Measurements from ENCODE around the gene HSPA1L.
"Not testable (repeated sequence)": the region's sequence is repeated elsewhere in the genome, so short reads cannot be mapped to it uniquely, and the experiment has no call there.

HSPA1L gene

GRCh38 chr6:31815025-31815838, at the start of gene HSPA1L, which contains the start of gene HSPA1A:
HSPA1L (minus strand) TSS chr6:31815283; CDS start chr6:31811972, 3,311 bp downstream.
HSPA1A (plus strand) TSS chr6:31815543; CDS start chr6:31815757, 214 bp downstream.
- DNase-seq: peak; percentile 97
- in situ Hi-C loops (cut with MboI; ENCODE audit: low pct_unique_long_range_greater_than_20kb, low sequenced_read_pairs): no loop called here

DNA sequence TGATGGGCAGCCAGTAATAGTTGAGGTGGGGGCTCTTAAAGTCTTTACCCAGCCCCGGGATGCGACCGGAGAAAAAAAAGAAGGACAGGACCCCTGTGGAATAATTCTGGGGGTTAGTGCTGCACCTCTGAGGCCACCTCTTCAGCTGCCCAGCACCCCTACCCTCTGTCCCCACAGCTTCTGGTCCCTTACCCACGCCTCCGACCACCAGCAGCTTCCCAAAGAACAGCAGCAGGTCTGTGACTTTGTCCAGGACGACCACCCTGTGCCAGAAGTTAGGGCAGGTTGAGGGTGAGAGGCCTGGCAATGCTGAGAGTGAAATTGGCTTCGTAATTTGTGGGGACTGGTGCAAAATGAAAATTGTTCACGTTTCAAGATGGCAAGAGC, 49.7 kb upstream of the HSPA1L start:
- DNase-seq: no peak
- in situ Hi-C loops (cut with MboI; ENCODE audit: low pct_unique_long_range_greater_than_20kb, low sequenced_read_pairs): no loop called here

DNA sequence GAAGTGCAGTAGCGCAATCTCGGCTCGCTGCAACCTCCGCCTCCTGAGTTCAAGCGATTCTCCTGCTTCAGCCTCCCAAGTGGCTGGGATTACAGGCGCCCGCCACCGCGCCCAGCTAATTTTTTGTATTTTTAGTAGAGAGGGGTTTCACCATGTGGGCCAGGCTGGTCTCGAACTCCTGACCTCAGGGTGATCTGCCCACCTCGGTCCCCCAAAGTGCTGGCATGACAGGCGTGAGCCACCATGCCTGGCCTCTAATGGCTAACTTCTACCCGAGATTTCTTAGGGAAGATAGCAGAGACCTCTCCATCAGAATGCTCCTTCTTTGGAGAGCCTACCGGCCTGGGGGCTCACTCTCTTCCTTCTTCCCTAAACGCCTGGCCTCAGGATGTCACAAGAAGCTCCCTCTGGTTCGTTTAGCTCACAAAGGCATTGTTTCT, 49.1 kb upstream of the HSPA1L start:
- in situ Hi-C loops (cut with MboI; ENCODE audit: low pct_unique_long_range_greater_than_20kb, low sequenced_read_pairs): not testable (repeated sequence)

GRCh38 chr6:31862344-31863235, 47.5 kb upstream of the HSPA1L start, which contains the start of gene NEU1:
NEU1 (minus strand) TSS chr6:31862821; CDS start chr6:31862776, 45 bp downstream.
- DNase-seq: peak; percentile 100
- in situ Hi-C loops (cut with MboI; ENCODE audit: low pct_unique_long_range_greater_than_20kb, low sequenced_read_pairs): no loop called here

More for the DNA sequence above, 49.1 kb upstream of the HSPA1L start:
- DNase-seq: not testable (repeated sequence)

GRCh38 chr6:31861919-31862343, 46.8 kb upstream of the HSPA1L start:
- in situ Hi-C loops (cut with MboI; ENCODE audit: low pct_unique_long_range_greater_than_20kb, low sequenced_read_pairs): no loop called here
- DNase-seq: no peak

DNA sequence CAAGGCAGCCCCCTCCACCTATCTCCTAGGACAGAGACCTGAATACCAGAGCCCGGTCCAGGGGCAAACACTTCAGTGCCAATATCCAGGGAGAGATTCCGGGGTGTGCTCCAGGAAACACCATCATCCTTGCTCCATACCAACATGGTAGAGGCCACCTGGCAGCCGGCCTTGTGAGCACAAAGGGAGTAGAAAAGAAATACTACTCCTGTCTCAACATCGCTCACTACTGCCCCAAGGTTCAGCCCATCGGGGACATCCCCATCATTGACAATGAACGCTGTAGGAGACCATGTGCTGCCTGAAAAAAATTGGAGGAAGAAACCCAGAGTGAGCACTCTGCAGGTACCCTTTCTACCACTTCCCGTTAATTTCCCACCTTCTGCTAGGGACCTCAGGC, 46.1 kb upstream of the HSPA1L start:
- no peak for DNase-seq
- in situ Hi-C loops (cut with MboI; ENCODE audit: low pct_unique_long_range_greater_than_20kb, low sequenced_read_pairs): no loop called here

GRCh38 chr6:31860349-31860748, 45.3 kb upstream of the HSPA1L start:
- DNase-seq: no peak

GRCh38 chr6:31859923-31860322, 44.8 kb upstream of the HSPA1L start:
- in situ Hi-C loops (cut with MboI; ENCODE audit: low pct_unique_long_range_greater_than_20kb, low sequenced_read_pairs): no loop called here
- DNase-seq: no peak

More at GRCh38 chr6:31860349-31860748, 45.3 kb upstream of the HSPA1L start:
- in situ Hi-C loops (cut with MboI; ENCODE audit: low pct_unique_long_range_greater_than_20kb, low sequenced_read_pairs): no loop called here

GRCh38 chr6:31858707-31859106, 43.6 kb upstream of the HSPA1L start:
- in situ Hi-C loops (cut with MboI; ENCODE audit: low pct_unique_long_range_greater_than_20kb, low sequenced_read_pairs): no loop called here
- DNase-seq: no peak

GRCh38 chr6:31857774-31858173, 42.7 kb upstream of the HSPA1L start:
- in situ Hi-C loops (cut with MboI; ENCODE audit: low pct_unique_long_range_greater_than_20kb, low sequenced_read_pairs): not testable (repeated sequence)

GRCh38 chr6:31851980-31852718, 37.1 kb upstream of the HSPA1L start:
- DNase-seq; in situ Hi-C loops (cut with MboI; ENCODE audit: low pct_unique_long_range_greater_than_20kb, low sequenced_read_pairs): not testable (repeated sequence)

More at GRCh38 chr6:31857774-31858173, 42.7 kb upstream of the HSPA1L start:
- not testable (repeated sequence) for DNase-seq

GRCh38 chr6:31851485-31851832, 36.4 kb upstream of the HSPA1L start:
- in situ Hi-C loops (cut with MboI; ENCODE audit: low pct_unique_long_range_greater_than_20kb, low sequenced_read_pairs): no loop called here
- no peak for DNase-seq

DNA sequence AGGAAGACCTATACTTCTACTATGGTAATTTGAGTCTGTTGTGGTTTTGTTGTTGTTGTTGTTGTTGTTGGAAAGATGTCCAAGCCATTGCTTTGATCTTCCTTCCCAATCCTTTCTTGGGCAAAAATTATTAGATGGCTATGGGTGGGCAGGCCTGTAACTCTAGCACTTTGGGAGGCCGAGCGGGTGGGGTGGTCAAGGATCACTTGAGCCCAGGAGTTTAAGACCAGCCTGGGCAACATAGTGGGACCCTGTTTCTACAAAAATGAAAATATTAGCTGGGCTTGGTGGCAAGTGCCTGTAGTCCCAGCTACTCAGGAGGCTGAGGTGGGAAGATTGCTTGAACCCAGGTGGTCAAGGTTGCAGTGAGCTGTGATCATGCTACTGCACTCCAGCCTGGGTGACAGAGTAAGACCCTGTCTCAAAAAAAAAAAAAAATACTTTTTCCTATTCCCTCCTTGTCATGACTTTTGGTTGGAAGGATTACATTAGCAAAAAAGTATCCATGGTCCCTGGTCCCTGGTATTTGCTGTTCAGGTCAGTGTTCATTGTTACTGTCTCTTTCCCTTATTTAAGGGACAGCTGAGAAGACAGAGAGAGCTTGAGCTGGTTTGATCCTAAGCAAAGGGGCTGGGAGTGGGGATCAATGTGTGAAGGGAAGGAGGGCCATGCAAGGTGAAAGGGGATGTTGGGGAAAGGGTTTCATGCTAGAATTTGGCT, 35.8 kb upstream of the HSPA1L start:
- in situ Hi-C loops (cut with MboI; ENCODE audit: low pct_unique_long_range_greater_than_20kb, low sequenced_read_pairs): no loop called here
- DNase-seq: no peak

GRCh38 chr6:31847276-31847978, 32.3 kb upstream of the HSPA1L start:
- in situ Hi-C loops (cut with MboI; ENCODE audit: low pct_unique_long_range_greater_than_20kb, low sequenced_read_pairs): no loop called here
- DNase-seq: no peak

DNA sequence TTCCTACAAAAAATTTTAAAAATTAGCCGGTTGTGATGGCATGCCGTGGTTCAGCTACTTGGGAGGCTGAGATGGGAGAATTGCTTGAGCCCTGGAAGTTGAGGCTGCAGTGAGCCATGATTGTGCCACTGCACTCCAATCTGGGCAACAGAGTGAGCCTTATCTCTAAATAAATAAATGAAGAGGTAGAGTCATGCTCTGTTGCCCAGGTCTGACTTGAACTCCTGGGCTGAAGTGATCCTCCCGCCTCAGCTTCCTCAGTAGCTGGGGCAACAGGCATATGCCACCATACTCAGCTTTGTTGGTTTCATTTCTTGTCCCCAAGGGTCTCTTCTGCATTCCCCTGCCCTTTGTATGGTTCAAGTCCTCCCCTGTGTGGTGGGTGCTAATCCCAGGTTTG, 29.4 kb upstream of the HSPA1L start:
- in situ Hi-C loops (cut with MboI; ENCODE audit: low pct_unique_long_range_greater_than_20kb, low sequenced_read_pairs): no loop called here
- DNase-seq: no peak

DNA sequence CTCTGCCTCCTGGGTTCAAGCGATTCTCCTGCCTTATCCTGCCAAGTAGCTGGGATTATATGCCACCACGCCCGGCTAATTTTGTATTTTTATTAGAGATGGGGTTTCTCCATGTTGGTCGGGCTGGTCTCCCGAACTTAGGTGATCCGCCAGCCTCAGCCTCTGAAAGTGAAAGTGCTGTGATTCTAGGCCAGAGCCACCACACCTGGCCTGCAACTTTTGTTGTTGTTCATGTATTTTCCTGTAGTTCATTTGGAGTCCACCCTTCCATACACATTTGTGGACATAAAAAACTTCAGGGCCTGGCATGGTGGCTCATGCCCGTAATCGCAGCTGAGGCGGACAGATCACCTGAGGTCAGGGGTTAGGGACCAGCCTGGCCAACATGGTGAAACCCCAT, 27.0 kb upstream of the HSPA1L start:
- in situ Hi-C loops (cut with MboI; ENCODE audit: low pct_unique_long_range_greater_than_20kb, low sequenced_read_pairs): no loop called here
- no peak for DNase-seq

- in situ Hi-C loops (cut with MboI; ENCODE audit: low pct_unique_long_range_greater_than_20kb, low sequenced_read_pairs): not testable (repeated sequence)
Measured at GRCh38 chr6:31839779-31840126, 24.7 kb upstream of the HSPA1L start.

GRCh38 chr6:31838968-31839367, 23.9 kb upstream of the HSPA1L start:
- no peak for DNase-seq
- in situ Hi-C loops (cut with MboI; ENCODE audit: low pct_unique_long_range_greater_than_20kb, low sequenced_read_pairs): no loop called here

More at GRCh38 chr6:31839779-31840126, 24.7 kb upstream of the HSPA1L start:
- DNase-seq: not testable (repeated sequence)
